Stimulated activated naive CD8-positive, alpha-beta T cell treated with anti-CD3 and anti-CD28 coated beads, Interleukin-15, amount 100 ng/mL, for 72 hours (primary cell): ENCODE measurements around the gene HRC.
A peak's percentile ranks its signal among the peaks of the same experiment; 100 is the strongest.

Experiments used
- ATAC-seq: fragments of 150-1000 bp; cut with Tn5 transposase; 2 replicates; pipeline ENCODE4 v1.10.0; 2021; ENCODE audit warnings: mild to moderate bottlenecking, moderate library complexity
- DNase-seq, 2 donors: peaks; one replicate each; pipeline ENCODE4 v3.0.0; 2021 to 2022
- H3K27ac Mint-ChIP-seq, 2 donors: one replicate each; pipeline ENCODE4 v1.8.0; 2022; ENCODE audit warnings: mild to moderate bottlenecking in 2 of 2, mixed read lengths in 2 of 2, moderate library complexity in 2 of 2
- H3K27me3 Mint-ChIP-seq: one replicate; pipeline ENCODE4 v1.8.0; 2022; ENCODE audit warnings: mixed read lengths
- H3K4me1 Mint-ChIP-seq: one replicate; pipeline ENCODE4 v1.8.0; 2022; ENCODE audit warnings: mild to moderate bottlenecking, mixed read lengths
- H3K4me3 Mint-ChIP-seq, 2 donors: one replicate each; pipeline ENCODE4 v1.8.0; 2022; ENCODE audit warnings: mild to moderate bottlenecking in 2 of 2, mixed read lengths in 2 of 2, moderate library complexity in 1 of 2
- H3K9me3 Mint-ChIP-seq, 2 donors: one replicate each; pipeline ENCODE4 v1.8.0; 2022; ENCODE audit warnings: mixed read lengths in 2 of 2

HRC gene

DNA sequence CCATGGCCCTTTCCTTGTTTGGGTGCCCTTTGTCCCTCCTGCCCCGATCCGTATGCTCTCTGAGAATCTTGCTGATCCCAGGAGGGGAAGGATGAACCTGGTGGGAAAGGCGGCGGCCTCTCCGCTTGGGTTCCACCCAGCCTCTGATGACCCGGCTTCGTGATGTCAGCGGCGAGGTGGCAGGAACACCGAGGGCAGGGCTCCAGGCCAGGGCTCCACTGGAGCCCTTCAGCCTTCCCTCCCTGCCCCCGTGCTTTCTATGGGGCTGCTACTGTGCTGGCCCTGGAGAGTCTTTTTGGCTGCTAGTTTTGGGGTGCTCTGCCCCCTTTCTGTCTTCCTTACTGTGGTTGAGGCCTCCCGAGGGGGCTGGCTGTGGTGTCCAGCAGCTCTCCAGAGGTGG is 52.9 kb downstream of the HRC start:
- H3K9me3 Mint-ChIP-seq, result no peaks in the 10 kb centered on the region
- no peak for DNase-seq
- H3K4me1 Mint-ChIP-seq, result peaks cover 22% of the 10 kb centered on the region
- no peaks in the 10 kb centered on the region for H3K27me3 Mint-ChIP-seq
- ATAC-seq, result no peak
- H3K4me3 Mint-ChIP-seq, result no peak overlapping the region
- H3K27ac Mint-ChIP-seq, result peak overlapping the region in 1 of 2 donors; percentile 86
